WTC11 (cell line): Measurements from ENCODE around the gene PKHD1. TPM values are rescaled to one million over a fixed set of nuclear protein-coding genes. Genes with fewer than 3 reads are reported as not detected.

Experiments
- ATAC-seq: fragments of 200-7000 bp; cut with Tn5 transposase; 2 replicates; pipeline ENCODE4 v1.10.0; 2021; ENCODE audit warnings: mild to moderate bottlenecking, moderate library complexity
- CTCF ChIA-PET: fragments of 300-600 bp; sonication (Branson Sonifier 250); formaldehyde crosslinking; loops from one replicate; lab custom pipeline; 2021; ENCODE audit warnings: antibody characterized with exemption; lab: Charles Lee
- POLR2A ChIA-PET: fragments of 350-600 bp; sonication (Branson Sonifier 250); formaldehyde crosslinking; loops from one replicate; lab custom pipeline; 2021; ENCODE audit warnings: antibody characterized with exemption; lab: Charles Lee
- DNase-seq: peaks from one replicate; pipeline ENCODE4 v3.0.0; 2021; ENCODE audit warnings: low spot score
- H3K27ac Mint-ChIP-seq: 2 replicates; pipeline ENCODE4 v1.8.0; 2021; ENCODE audit warnings: mixed read lengths
- H3K27me3 Mint-ChIP-seq: 2 replicates; pipeline ENCODE4 v1.8.0; 2021; ENCODE audit warnings: low read depth, mild to moderate bottlenecking, moderate library complexity, mixed read lengths
- H3K36me3 Mint-ChIP-seq: 2 replicates; pipeline ENCODE4 v1.8.0; 2021; ENCODE audit warnings: mixed read lengths
- H3K4me1 Mint-ChIP-seq: 2 replicates; pipeline ENCODE4 v1.8.0; 2022; ENCODE audit warnings: mixed read lengths
- H3K4me3 Mint-ChIP-seq: 2 replicates; pipeline ENCODE4 v1.8.0; 2021; ENCODE audit warnings: mild to moderate bottlenecking, moderate library complexity, mixed read lengths
- H3K9me3 Mint-ChIP-seq: 2 replicates; pipeline ENCODE4 v1.8.0; 2021; ENCODE audit warnings: mixed read lengths
- ARID4B ChIP-seq: sonication (generic); formaldehyde crosslinking; IDR thresholded peaks from 2 replicates; pipeline ENCODE4 v1.8.0; 2023; ENCODE audit warnings: missing genetic modification reagents, mild to moderate bottlenecking, borderline replicate concordance
- ATF3 ChIP-seq: sonication (generic); formaldehyde crosslinking; conservative IDR thresholded peaks from 2 replicates; pipeline ENCODE4 v1.8.1; 2022; ENCODE audit warnings: mild to moderate bottlenecking, missing genetic modification reagents
- ELF4 ChIP-seq: sonication (generic); formaldehyde crosslinking; IDR thresholded peaks from 2 replicates; pipeline ENCODE4 v1.8.1; 2022; ENCODE audit warnings: low read depth, mild to moderate bottlenecking, moderate library complexity, missing genetic modification reagents
- KAT7 ChIP-seq: sonication (generic); formaldehyde crosslinking; IDR thresholded peaks from 2 replicates; pipeline ENCODE4 v1.8.1; 2023; ENCODE audit warnings: missing genetic modification reagents, mild to moderate bottlenecking, borderline replicate concordance
- MYBL2 ChIP-seq: sonication (generic); formaldehyde crosslinking; IDR thresholded peaks from 2 replicates; pipeline ENCODE4 v1.8.1; 2023; ENCODE audit warnings: mild to moderate bottlenecking, moderate library complexity, missing genetic modification reagents
- RORB ChIP-seq: fragments of 250-450 bp; sonication (Bioruptor Pico); IDR thresholded peaks from 2 replicates; pipeline ENCODE4 v1.9.0; 2021; ENCODE audit warnings: mild to moderate bottlenecking
- SMAD4 ChIP-seq: sonication (generic); formaldehyde crosslinking; IDR thresholded peaks from 2 replicates; pipeline ENCODE4 v1.8.0; 2022; ENCODE audit warnings: mild to moderate bottlenecking, missing genetic modification reagents
- TCF7 ChIP-seq: sonication (generic); formaldehyde crosslinking; IDR thresholded peaks from 2 replicates; pipeline ENCODE4 v1.8.0; 2022; ENCODE audit warnings: mild to moderate bottlenecking, low read depth, missing genetic modification reagents, moderate library complexity
- TEAD1 ChIP-seq: sonication (generic); formaldehyde crosslinking; IDR thresholded peaks from 2 replicates; pipeline ENCODE4 v1.8.0; 2022; ENCODE audit warnings: mild to moderate bottlenecking, missing genetic modification reagents
- TEAD4 ChIP-seq: sonication (generic); formaldehyde crosslinking; IDR thresholded peaks from 2 replicates; pipeline ENCODE4 v1.8.0; 2022; ENCODE audit warnings: mild to moderate bottlenecking, missing genetic modification reagents
- ZNF138 ChIP-seq: sonication (generic); formaldehyde crosslinking; conservative IDR thresholded peaks from 2 replicates; pipeline ENCODE4 v1.8.1; 2022; ENCODE audit warnings: mild to moderate bottlenecking, moderate library complexity, missing genetic modification reagents
- total RNA-seq: library from RNA; stranded (reverse); gene quantifications from 3 replicates; pipeline ENCODE4 v1.2.3, GENCODE V29; 2021
- TF ChIP-seq, protein P1 (sequence below): fragments of 250-450 bp; sonication (Bioruptor Pico); IDR thresholded peaks from 2 replicates; pipeline ENCODE4 v1.9.0; 2021; ENCODE audit warnings: moderate library complexity, mild to moderate bottlenecking, inconsistent platforms, borderline replicate concordance
- TF ChIP-seq, protein P2 (sequence below): sonication (generic); formaldehyde crosslinking; IDR thresholded peaks from 2 replicates; pipeline ENCODE4 v1.8.1; 2022; ENCODE audit warnings: mild to moderate bottlenecking, missing genetic modification reagents, moderate library complexity, borderline replicate concordance
- TF ChIP-seq, protein P3 (sequence below): sonication (generic); formaldehyde crosslinking; IDR thresholded peaks from 2 replicates; pipeline ENCODE4 v1.8.0; 2022; ENCODE audit warnings: mild to moderate bottlenecking, missing genetic modification reagents

PKHD1 gene
- total RNA-seq, 1 experiment from 2014 or later, result 0.15 TPM

- TF ChIP-seq ARID4B, result no peak
- TF ChIP-seq MYBL2 (CRISPR knock-in tag), result no peak
- TF ChIP-seq ELF4 (CRISPR knock-in tag), result no peak
- TF ChIP-seq TEAD4, result no peak
Observed at GRCh38 chr6:51844336-51844735, 243.1 kb downstream of the PKHD1 start (continued).

DNA sequence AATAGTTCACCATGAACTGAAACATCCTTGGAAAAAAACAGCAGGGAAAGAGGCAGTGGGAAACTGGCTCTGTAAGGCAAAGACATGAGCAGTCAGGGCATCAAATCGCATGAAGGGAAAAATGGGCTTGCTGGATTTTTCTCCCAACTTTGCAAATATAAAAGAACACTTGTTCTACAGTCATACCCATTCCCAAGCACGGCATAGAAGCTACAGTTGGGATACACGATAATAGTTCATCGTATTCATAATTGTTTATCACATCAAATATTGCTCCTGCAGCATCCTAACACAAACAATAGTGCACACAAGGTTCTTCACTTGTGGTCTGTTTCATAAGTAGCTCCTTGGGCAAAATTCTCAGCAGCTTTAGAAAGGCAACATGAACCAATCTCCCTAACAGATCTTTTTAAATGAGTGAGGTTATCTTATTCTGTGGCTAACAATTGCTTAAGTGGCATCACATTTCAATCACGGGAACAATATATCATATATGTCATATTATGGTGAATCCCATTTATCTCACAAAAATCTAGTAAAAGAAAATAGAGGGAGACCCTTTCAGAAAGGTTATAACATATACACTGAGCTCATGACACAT is 243.9 kb downstream of the PKHD1 start:
- no peaks in the 10 kb centered on the region for H3K27me3 Mint-ChIP-seq
- no peak overlapping the region for H3K27ac Mint-ChIP-seq
- TF ChIP-seq, protein P1, sequence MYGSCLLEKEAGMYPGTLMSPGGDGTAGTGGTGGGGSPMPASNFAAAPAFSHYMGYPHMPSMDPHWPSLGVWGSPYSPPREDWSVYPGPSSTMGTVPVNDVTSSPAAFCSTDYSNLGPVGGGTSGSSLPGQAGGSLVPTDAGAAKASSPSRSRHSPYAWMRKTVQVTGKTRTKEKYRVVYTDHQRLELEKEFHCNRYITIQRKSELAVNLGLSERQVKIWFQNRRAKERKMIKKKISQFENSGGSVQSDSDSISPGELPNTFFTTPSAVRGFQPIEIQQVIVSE, result no peak
- TF ChIP-seq ATF3 (CRISPR knock-in tag), result no peak
- TF ChIP-seq KAT7 (CRISPR knock-in tag), result no peak
- ATAC-seq, result no peak
- H3K36me3 Mint-ChIP-seq, result no peaks in the 10 kb centered on the region
- H3K4me3 Mint-ChIP-seq, result no peak overlapping the region
- H3K9me3 Mint-ChIP-seq, result peaks cover 3% of the 10 kb centered on the region
- no peak for DNase-seq
- H3K4me1 Mint-ChIP-seq, result peaks cover 46% of the 10 kb centered on the region
- ChIA-PET CTCF (interaction anchor here (0.7 to 2.5 kb wide), 6 partner anchors 11 to 998 kb away, joined by 3 to 7 read pairs (median 4); no protein-coding TSS in a partner anchor), POLR2A (interaction anchor here (0.6 kb wide), 1 partner anchor 159 kb away, joined by 3 read pairs; no protein-coding TSS in a partner anchor)

DNA sequence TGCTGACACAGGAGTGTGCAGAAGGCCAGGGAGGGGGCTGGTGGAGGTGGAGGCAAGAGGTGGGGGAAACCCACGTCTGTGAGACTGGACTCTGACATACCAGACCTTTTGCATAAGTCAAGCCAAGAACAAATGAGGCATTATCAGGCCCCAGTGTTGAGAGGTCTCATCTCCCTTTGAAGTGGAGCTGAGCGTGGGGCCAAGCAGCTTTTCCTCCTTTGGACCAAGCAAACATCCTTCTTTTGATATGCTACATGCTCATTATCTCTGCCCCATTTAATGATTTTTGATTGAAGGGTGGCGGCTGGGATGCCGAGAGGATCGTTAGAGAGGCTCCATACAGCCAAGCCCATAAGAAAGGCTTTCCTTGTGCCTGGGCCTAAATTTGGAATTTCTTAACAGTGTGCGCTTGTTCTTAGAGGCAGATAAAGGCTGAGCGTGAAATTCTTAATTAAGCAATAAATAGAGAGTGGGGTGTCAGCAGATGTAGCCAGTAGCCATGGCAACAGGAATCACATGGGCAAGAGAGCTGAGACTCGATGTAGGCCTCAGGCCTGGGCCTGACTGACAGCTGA is 244.5 kb downstream of the PKHD1 start:
- no peaks in the 10 kb centered on the region for H3K27me3 Mint-ChIP-seq
- H3K9me3 Mint-ChIP-seq, result no peaks in the 10 kb centered on the region
- H3K36me3 Mint-ChIP-seq, result no peaks in the 10 kb centered on the region
- H3K4me1 Mint-ChIP-seq, result peaks cover 46% of the 10 kb centered on the region
- ChIA-PET POLR2A (no interaction called here), CTCF (interaction anchor here (0.7 to 2.5 kb wide), 2 partner anchors 91 to 117 kb away, joined by 3 to 7 read pairs; no protein-coding TSS in a partner anchor)
- H3K4me3 Mint-ChIP-seq, result no peak overlapping the region
- no peak for TF ChIP-seq ATF3 (CRISPR knock-in tag)
- TF ChIP-seq, protein P2, sequence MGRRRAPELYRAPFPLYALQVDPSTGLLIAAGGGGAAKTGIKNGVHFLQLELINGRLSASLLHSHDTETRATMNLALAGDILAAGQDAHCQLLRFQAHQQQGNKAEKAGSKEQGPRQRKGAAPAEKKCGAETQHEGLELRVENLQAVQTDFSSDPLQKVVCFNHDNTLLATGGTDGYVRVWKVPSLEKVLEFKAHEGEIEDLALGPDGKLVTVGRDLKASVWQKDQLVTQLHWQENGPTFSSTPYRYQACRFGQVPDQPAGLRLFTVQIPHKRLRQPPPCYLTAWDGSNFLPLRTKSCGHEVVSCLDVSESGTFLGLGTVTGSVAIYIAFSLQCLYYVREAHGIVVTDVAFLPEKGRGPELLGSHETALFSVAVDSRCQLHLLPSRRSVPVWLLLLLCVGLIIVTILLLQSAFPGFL (CRISPR knock-in tag), result no peak
- 0 out of 2 replicates have a peak, but pooled peaks have one; percentile 0 for TF ChIP-seq TEAD1 (CRISPR knock-in tag)
- TF ChIP-seq ZNF138, result no peak
- TF ChIP-seq TCF7 (CRISPR knock-in tag), result no peak
- TF ChIP-seq RORB (CRISPR knock-in tag), result no peak
- TF ChIP-seq SMAD4 (CRISPR knock-in tag), result no peak
- TF ChIP-seq, protein P3, sequence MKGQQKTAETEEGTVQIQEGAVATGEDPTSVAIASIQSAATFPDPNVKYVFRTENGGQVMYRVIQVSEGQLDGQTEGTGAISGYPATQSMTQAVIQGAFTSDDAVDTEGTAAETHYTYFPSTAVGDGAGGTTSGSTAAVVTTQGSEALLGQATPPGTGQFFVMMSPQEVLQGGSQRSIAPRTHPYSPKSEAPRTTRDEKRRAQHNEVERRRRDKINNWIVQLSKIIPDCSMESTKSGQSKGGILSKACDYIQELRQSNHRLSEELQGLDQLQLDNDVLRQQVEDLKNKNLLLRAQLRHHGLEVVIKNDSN (CRISPR knock-in tag), result no peak
- no peak for DNase-seq
- no peak overlapping the region for H3K27ac Mint-ChIP-seq
- ATAC-seq, result no peak
